ENCODE measurements around the gene EFNA5.

- TF ChIP-seq PATZ1 (CRISPR knock-in tag; IDR thresholded peaks at IDR 0.05; ENCODE audit: borderline replicate concordance) (no peak), CSDC2 (CRISPR knock-in tag; IDR thresholded peaks at IDR 0.05) (no peak), ZC3H10 (CRISPR knock-in tag; IDR thresholded peaks at IDR 0.05) (no peak)
These were observed 257.0 kb downstream of the EFNA5 start for GRCh38 chr5:107413754-107414153.
